HG03432 (cell line): ENCODE data around the gene CDYL.

Experiments
- ATAC-seq: cut with Tn5 transposase; IDR thresholded peaks from one replicate; pipeline ENCODE4 v1.9.1; 2021; ENCODE audit warnings: mild to moderate bottlenecking, moderate library complexity; ENCODE audit not compliant: unreplicated experiment

CDYL gene

GRCh38 chr6:4872841-4873240, 96.6 kb downstream of the CDYL start:
- ATAC-seq, result no peak

- no peak for ATAC-seq
Measured at GRCh38 chr6:4873928-4874327, 97.7 kb downstream of the CDYL start.

DNA sequence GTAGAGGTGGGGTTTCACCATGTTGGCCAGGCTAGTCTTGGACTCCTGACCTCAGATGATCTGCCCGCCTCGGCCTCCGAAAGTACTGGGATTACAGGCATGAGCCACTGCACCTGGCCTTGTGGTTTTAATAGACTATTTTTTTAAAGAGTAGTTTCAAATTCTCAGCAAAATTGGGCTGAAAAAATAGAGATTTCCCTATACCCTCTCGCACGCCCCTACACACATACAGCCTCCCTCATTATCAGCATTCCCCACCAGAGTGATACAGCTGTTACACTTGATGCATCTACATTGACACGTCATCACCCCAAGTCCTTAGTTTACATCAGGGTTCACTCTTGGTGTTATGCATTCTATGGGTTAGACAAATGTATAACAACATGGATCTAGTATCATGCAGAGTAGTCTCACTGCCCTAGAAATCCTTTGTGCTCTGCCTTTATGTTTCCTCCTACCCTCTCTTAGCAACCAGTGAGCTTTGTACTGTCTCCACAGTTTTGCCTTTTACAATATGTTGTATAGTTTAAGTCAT, 103.6 kb downstream of the CDYL start:
- ATAC-seq, result peak; percentile 92

GRCh38 chr6:4880363-4880762, 104.2 kb downstream of the CDYL start:
- no peak for ATAC-seq

GRCh38 chr6:4883298-4883697, 107.1 kb downstream of the CDYL start:
- ATAC-seq, result no peak

- no peak for ATAC-seq
Measured at GRCh38 chr6:4884646-4885340, 108.6 kb downstream of the CDYL start.

DNA sequence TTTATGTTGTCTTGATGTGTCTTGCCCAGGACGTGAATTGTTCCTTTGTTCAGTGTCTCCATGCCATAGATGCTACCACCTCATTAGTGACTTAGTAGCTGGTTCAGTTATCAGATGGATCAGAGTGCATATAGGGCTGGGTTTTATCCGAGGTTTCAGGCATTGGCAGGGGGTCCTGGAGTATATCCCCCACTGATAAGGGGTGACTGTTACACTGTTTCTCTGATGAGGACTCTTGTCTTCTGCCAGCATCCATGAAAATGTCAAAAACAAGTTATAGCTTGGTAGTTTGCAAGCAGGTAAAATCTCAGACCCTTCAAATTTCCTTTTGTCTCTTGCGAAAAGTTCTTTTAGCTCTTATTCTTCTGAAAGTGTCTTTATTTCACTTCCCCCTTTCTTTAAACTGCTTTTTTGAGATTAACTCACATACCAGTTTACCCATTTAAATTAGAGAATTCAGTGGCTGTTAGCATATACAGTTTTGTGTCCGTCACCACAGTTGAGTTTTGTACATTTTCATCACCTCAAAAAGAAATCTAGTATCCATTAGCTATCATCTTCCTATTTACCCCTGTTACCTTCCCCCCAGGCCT, 109.2 kb downstream of the CDYL start:
- ATAC-seq, result peak; percentile 45

GRCh38 chr6:4888841-4889240, 112.6 kb downstream of the CDYL start:
- no peak for ATAC-seq

GRCh38 chr6:4889701-4890100, 113.5 kb downstream of the CDYL start:
- no peak for ATAC-seq

GRCh38 chr6:4890191-4890590, 114.0 kb downstream of the CDYL start:
- ATAC-seq, result no peak

GRCh38 chr6:4890627-4891026, 114.4 kb downstream of the CDYL start:
- ATAC-seq, result no peak

DNA sequence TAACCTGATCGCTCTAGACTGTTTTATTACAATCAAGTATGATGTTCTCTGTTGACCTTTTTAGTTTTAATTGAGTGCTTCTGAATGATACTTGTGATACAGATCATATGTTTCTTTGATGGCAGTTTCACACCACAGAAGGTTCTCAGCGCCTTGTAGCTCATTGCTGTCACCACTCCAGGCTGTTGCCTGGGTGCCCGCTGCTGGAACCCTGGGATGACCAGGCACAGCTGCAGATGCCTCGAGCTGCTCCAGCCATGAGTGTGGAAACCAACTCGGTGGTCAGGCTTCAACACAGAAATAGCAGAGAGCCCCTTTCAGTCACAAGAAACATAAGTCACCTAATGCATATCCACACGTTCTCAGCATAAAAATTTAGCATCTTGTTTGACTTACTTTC, 114.9 kb downstream of the CDYL start:
- ATAC-seq, result no peak

DNA sequence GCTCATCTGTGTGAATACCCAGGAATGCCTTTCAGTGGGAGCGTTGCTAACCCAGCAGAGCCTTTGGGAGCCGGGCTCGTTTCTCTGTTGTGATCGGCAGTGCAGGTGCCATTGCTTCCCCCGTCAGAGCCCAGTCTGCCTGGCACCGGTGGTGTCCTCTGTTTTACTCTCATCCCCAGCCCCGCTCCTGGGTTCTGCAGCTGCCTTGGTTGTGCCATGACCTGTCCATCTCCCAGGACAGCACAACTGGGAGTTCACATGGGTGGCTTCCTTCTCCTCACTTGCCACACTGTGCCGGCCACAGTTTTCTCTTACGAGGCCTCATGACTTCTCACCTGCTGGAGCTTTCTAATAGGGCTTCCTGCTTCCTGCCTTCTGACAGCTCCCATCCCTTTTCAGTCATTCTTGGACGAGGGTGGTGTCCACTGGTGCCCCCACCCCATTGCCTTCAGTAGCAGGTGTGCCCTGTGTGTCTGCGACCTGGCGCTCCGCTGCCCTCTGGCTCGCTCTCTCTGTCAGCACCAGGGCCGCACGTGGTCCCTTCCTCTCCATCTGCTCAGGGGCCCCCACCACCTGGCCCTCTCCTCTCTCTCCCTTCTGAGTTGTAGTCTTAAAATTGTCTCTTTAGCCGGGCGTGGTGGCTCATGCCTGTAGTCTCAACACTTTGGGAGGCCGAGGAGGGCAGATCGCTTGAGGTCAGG, 116.7 kb downstream of the CDYL start:
- no peak for ATAC-seq

DNA sequence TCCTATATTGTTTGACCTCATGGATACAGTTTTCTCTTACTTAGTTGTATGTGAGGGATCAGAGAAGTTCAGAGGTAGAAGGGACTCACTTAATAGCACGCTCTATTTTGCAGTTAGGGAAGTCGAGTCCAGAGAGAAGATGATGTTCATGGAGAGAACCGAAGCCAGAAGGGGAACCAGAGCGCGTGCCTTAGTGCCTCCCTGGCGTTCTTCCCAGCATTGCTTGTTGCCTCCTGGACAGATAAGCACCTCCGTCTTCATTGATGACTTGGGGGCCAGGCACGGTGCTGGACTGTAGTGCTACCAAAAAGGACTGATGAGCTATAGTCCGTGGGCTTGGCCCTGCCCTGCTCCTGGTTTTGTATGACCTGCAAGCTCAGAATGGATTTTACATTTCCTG, 117.8 kb downstream of the CDYL start:
- ATAC-seq, result no peak

- ATAC-seq, result no peak
Measured at GRCh38 chr6:4895971-4896370, 119.8 kb downstream of the CDYL start.

DNA sequence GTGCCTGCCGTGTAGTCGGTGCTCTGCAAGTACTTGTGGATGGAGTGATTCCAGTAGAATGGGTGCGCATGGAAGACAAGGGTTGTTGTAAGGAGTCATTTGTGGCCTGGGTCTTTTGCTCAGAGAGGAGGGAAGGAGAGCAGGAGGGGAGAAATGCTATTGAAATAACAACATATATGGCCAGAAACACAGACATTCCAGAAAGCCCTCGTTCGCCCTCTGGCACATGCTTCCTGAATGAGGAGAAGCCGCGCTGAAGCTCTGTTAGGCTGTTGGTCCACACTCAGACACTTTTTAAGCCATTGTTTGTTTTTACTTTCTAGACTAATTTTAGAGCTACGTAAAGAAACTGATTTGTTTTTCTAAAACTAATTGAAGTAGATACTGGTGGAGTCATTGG, 120.2 kb downstream of the CDYL start:
- ATAC-seq, result no peak

DNA sequence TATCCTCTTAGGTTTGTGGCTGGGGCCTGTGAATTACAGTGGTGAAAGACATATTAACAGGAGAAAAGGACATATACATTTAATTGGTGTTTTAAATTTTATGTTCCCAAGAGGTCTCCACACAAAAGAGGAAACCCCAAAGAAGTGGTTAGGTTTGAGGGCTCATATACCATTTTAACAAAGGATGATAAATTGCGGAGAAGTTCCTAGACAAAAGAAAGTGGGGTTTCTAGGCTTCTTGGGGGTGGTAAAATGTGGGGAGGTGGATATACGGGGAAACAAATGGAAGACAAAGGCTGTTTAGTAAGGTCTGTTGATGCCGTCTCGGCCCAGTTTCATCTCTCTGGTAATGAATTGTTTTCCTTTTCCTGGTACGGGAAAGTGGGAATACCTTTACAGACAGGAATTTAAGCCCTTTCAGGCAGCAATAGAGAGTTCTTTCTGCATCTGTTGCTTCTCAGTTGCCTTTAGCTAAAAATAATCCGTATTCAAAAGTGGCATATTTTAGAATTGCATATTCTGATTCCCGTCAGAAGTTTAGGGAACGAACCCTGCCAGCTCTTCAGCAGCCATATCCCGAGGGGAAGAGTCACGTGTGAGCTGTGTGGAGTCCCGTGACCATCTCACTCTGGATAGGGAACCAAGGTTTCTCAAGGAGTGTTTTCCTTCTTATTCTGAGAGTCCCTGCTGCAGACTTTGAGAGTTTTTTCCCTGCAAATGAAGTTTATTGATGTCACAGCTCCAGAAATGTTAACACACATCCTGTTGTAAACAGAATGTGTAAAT, 123.2 kb downstream of the CDYL start:
- no peak for ATAC-seq

DNA sequence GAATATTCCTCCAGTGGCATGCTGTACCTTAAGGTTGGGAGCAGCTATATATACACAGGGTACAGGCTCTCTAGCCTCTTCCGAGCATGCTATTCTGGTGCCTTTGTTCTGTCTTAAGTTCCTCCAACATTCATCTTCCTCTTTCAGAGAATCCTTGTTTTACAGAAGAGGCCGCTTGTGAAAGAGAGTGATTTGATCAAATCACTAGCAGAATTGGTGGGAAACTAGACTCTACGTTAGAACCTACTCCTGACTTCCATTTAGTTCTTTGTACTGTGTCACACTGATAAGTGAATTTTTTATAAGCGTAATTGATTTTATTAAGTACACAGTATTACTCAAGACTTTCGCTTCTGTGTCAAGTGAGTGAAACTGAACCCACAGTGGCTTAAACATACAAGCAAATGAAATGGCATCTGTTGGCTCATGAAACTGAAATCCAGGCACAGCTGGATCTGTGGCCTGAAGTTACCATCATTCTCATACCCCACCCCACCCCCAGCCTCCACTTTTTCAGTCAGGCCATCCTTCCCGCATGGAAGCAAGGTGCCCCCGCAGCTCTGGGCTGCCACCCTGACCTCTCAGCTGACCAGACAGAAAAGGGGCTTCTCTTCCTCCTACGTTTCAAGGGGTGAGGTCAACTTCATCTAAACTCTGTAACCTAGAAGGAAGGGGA, 125.3 kb downstream of the CDYL start:
- ATAC-seq, result peak; percentile 84

DNA sequence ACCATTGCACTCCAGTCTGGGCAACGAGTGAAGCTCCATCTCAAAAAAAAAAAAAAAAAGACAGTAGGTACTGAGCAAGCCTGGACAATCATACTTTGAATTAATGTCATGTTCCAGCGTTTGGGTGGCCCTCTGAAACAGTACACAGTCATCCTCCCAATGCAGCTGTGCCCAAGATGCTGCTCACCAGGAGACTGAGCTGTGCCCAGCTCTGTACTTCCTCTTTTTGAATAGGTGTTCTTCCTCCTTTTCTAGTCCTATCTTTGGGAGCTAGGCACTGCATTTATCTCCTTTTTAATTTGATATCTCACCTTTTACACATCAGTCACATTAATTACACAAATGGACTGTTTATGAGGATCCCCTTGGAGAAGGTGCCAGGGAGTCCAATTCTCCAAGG, 126.2 kb downstream of the CDYL start:
- no peak for ATAC-seq

- no peak for ATAC-seq
Measured at GRCh38 chr6:4903121-4903520, 126.9 kb downstream of the CDYL start.
